K562 (cell line): Measurements from ENCODE around the gene ARHGEF7. TPM values are rescaled to one million over a fixed set of nuclear protein-coding genes. Genes with fewer than 3 reads are reported as not detected.
A peak's percentile ranks its signal among the peaks of the same experiment; 100 is the strongest.

Experiments
- ATAC-seq: fragments of 200-7000 bp; cut with Tn5 transposase; 3 replicates; pipeline ENCODE4 v1.9.1; 2020; ENCODE audit warnings: moderate library complexity
- BruUV-seq: library from RNA; stranded (reverse); fragments of 400-500 nt; replicated peaks from 2 replicates; lab custom pipeline; 2021; lab: Mats Ljungman, UMichigan
- CTCF ChIA-PET: fragments of 300-600 bp; formaldehyde crosslinking; extraction: SDS; loops from one replicate; lab custom pipeline; 2021; ENCODE audit warnings: low intra/inter-chr PET ratio; lab: Yijun Ruan, JAX
- POLR2A ChIA-PET: fragments of 300-600, 350-650 bp; sonication (Branson Sonifier 250); formaldehyde crosslinking; extraction: SDS; loops from one replicate; lab custom pipeline; 2021; ENCODE audit warnings: antibody characterized with exemption, inconsistent platforms; lab: Yijun Ruan, JAX
- DNase-seq, 4 experiments: peaks; one replicate each; pipeline versions ENCODE4 v3.0.0 to v3.0.0-alpha.2; 2011 to 2018; ENCODE audit warnings: low spot score in 3 of 4, mixed read lengths in 3 of 4; ENCODE audit errors: extremely low read depth in 1 of 4
- FAIRE-seq: peaks from 2 replicates; lab custom pipeline; 2011; peaks lifted over from hg19 to GRCh38; lab: Jason Lieb, UNC
- H2AFZ ChIP-seq: 2 replicates; pipeline ENCODE4 v1.6.0; 2011; ENCODE audit warnings: low read depth, low read length, control low read depth, inconsistent platforms
- H3K27ac ChIP-seq: fragments of 200-600 bp; 3 replicates; pipeline ENCODE4 v1.8.0; 2011; ENCODE audit warnings: low read depth, mild to moderate bottlenecking, control low read depth, inconsistent platforms, low read length, moderate library complexity, mixed read lengths; ENCODE audit errors: extremely low read depth
- H3K27me3 ChIP-seq, 2 experiments: fragments of 300-600 bp in 1 of 2; 2 replicates in 1 of 2; 3 replicates in 1 of 2; pipeline versions ENCODE4 v1.6.0 to v1.8.0; 2011; ENCODE audit warnings: inconsistent platforms in 2 of 2, low read length in 2 of 2, mild to moderate bottlenecking in 1 of 2, mixed read lengths in 1 of 2, moderate library complexity in 1 of 2; ENCODE audit not compliant: control insufficient read depth in 2 of 2, insufficient read depth in 2 of 2
- H3K36me3 ChIP-seq: fragments of 300-600 bp; 3 replicates; pipeline ENCODE4 v1.8.0; 2011; ENCODE audit warnings: mild to moderate bottlenecking, low read length, inconsistent platforms; ENCODE audit not compliant: control insufficient read depth, insufficient read depth
- H3K4me1 ChIP-seq, 2 experiments: fragments of 200-600 bp in 1 of 2; replicated peaks in 1 of 2; 2 replicates in 1 of 2; 3 replicates in 1 of 2; pipeline versions ENCODE4 v1.5.1 to v1.8.0; 2011; ENCODE audit warnings: inconsistent platforms in 2 of 2, low read length in 2 of 2, mild to moderate bottlenecking in 1 of 2, mixed read lengths in 1 of 2, moderate library complexity in 1 of 2; ENCODE audit not compliant: control insufficient read depth in 2 of 2, insufficient read depth in 2 of 2
- H3K4me2 ChIP-seq: 2 replicates; pipeline ENCODE4 v1.6.1; 2011; ENCODE audit warnings: low read length, control low read depth, inconsistent platforms, mixed read lengths; ENCODE audit not compliant: insufficient read depth
- H3K4me3 ChIP-seq: fragments of 200-600 bp; sonication (generic), shearing (Covaris generic); 2 replicates; pipeline ENCODE4 v1.5.1; 2016; ENCODE audit warnings: control low read depth, inconsistent platforms
- H3K79me2 ChIP-seq: fragments of 200-600 bp; 3 replicates; pipeline ENCODE4 v1.8.0; 2011; ENCODE audit warnings: low read length, inconsistent platforms; ENCODE audit not compliant: control insufficient read depth, insufficient read depth
- H3K9ac ChIP-seq, 2 experiments: 2 replicates each; pipeline versions ENCODE4 v1.6.0 to v1.6.1; 2011; ENCODE audit warnings: low read depth in 2 of 2, low read length in 2 of 2, control low read depth in 1 of 2, inconsistent platforms in 1 of 2, mild to moderate bottlenecking in 1 of 2, mixed read lengths in 1 of 2; ENCODE audit not compliant: insufficient read depth in 1 of 2
- H3K9me1 ChIP-seq: one replicate; pipeline ENCODE4 v1.6.0; 2011; ENCODE audit warnings: inconsistent platforms, mild to moderate bottlenecking, low read length, moderate library complexity; ENCODE audit not compliant: control insufficient read depth, insufficient read depth
- H3K9me3 ChIP-seq: replicated peaks from 2 replicates; pipeline ENCODE4 v1.5.1; 2011; ENCODE audit warnings: low read depth, low read length, inconsistent platforms; ENCODE audit not compliant: control insufficient read depth, insufficient read depth
- H4K20me1 ChIP-seq: replicated peaks from 2 replicates; pipeline ENCODE4 v1.6.1; 2011; ENCODE audit warnings: low read length, inconsistent platforms, mixed read lengths; ENCODE audit not compliant: control insufficient read depth, insufficient read depth
- CBFA2T3 ChIP-seq: fragments of 450-650 bp; IDR thresholded peaks from 2 replicates; pipeline ENCODE4 v1.6.1; 2017
- EHMT2 ChIP-seq: fragments of 450-650 bp; IDR thresholded peaks from 2 replicates; pipeline ENCODE4 v1.6.1; 2018; ENCODE audit warnings: antibody characterized with exemption
- HMG20B ChIP-seq: fragments of 250-450 bp; sonication (Bioruptor Pico); IDR thresholded peaks from 2 replicates; pipeline ENCODE4 v1.5.0; 2021; ENCODE audit warnings: mild to moderate bottlenecking
- ID3 ChIP-seq, 2 experiments: fragments of 250-450 bp in 1 of 2; fragments of 450-650 bp in 1 of 2; sonication (Bioruptor Pico) in 1 of 2; IDR thresholded peaks; 2 replicates each; pipeline versions ENCODE4 v1.6.1 to v1.8.0; 2016 to 2021; ENCODE audit warnings: mild to moderate bottlenecking in 2 of 2, moderate library complexity in 2 of 2, missing compliant biosample characterization in 1 of 2, missing genetic modification characterization in 1 of 2
- JUND ChIP-seq, 2 experiments: IDR thresholded peaks; 2 replicates in 1 of 2; 3 replicates in 1 of 2; pipeline ENCODE4 v1.6.1; 2011; ENCODE audit warnings: borderline replicate concordance in 2 of 2, low read depth in 2 of 2, low read length in 2 of 2, improper control_type of control experiment in 1 of 2, missing biosample characterization in 1 of 2, missing genetic modification characterization in 1 of 2, missing genetic modification reagents in 1 of 2
- KLF13 ChIP-seq: fragments of 450-650 bp; IDR thresholded peaks from 2 replicates; pipeline ENCODE4 v1.6.1; 2016; ENCODE audit warnings: missing genetic modification characterization, low read depth, mild to moderate bottlenecking, missing compliant biosample characterization, moderate library complexity, borderline replicate concordance
- MCM7 ChIP-seq, 2 experiments: fragments of 450-650 bp; IDR thresholded peaks; 2 replicates each; pipeline ENCODE4 v1.6.1; 2016 to 2018
- POLR2G ChIP-seq: fragments of 200-400 bp; formaldehyde crosslinking; IDR thresholded peaks from 2 replicates; pipeline ENCODE4 v1.6.1; 2017; ENCODE audit warnings: low read depth, mild to moderate bottlenecking, antibody characterized with exemption, low read length, moderate library complexity
- PURB ChIP-seq: sonication (generic); formaldehyde crosslinking; IDR thresholded peaks from 2 replicates; pipeline ENCODE4 v1.9.0; 2021; ENCODE audit warnings: low read depth, mild to moderate bottlenecking, missing genetic modification reagents
- RBM39 ChIP-seq: fragments of 200-400 bp; formaldehyde crosslinking; optimal IDR thresholded peaks from 2 replicates; pipeline ENCODE3; 2018; ENCODE audit warnings: low read depth, low read length
- SMC3 ChIP-seq: conservative IDR thresholded peaks from 2 replicates; pipeline ENCODE4 v1.6.1; 2011; ENCODE audit warnings: low read depth, low read length, improper control_type of control experiment; ENCODE audit not compliant: insufficient read depth
- ZC3H11A ChIP-seq: IDR thresholded peaks from 2 replicates; pipeline ENCODE4 v1.6.1; 2012; ENCODE audit warnings: low read depth, low read length, improper control_type of control experiment
- ZNF124 ChIP-seq: sonication (generic); formaldehyde crosslinking; IDR thresholded peaks from 2 replicates; pipeline ENCODE4 v1.8.1; 2022; ENCODE audit warnings: missing genetic modification reagents
- ZNF184 ChIP-seq: sonication (generic); formaldehyde crosslinking; IDR thresholded peaks from 2 replicates; pipeline ENCODE4 v1.5.0; 2020; ENCODE audit warnings: missing genetic modification reagents
- ZNF197 ChIP-seq: fragments of 200-800 bp; sonication (Bioruptor generic); IDR thresholded peaks from 2 replicates; pipeline ENCODE4 v1.6.1; 2016; ENCODE audit warnings: low read depth, missing genetic modification characterization, missing compliant biosample characterization
- WGBS: fragments of 100-300 bp; shearing (Covaris generic); methylation state at CpG from one replicate; pipeline ENCODE4 v1.1.6; 2016; ENCODE audit warnings: low coverage, mixed read lengths; ENCODE audit not compliant: insufficient coverage; ENCODE audit errors: missing lambda C conversion rate; 5-methylcytosine and 5-hydroxymethylcytosine counted together
- in situ Hi-C: fragments of 300-500 bp; cut with MboI; formaldehyde crosslinking; loops from 4 replicates; pipeline ENCODE4 v1.15.0; 2018; ENCODE audit warnings: inconsistent platforms, mixed read lengths
- intact Hi-C: fragments of 100-400 bp; cut with micrococcal nuclease; formaldehyde crosslinking; loops from 2 replicates; pipeline ENCODE4 v1.14.2; 2022
- polyA plus RNA-seq, 8 experiments: library from polyadenylated mRNA; depleted of rRNA in 4 of 8; stranded (reverse) in 5 of 8; unstranded in 3 of 8; fragments of >200 nt; fragmentation: Nextera tagmentation in 2 of 8; fragmentation: Illumina TruSeq in 1 of 8; extraction: Ambion mirVana in 2 of 8; extraction: Trizol in 1 of 8; gene quantifications; 2 replicates each; pipeline versions ENCODE4 v1.2.1 to v1.2.3, GENCODE V29; 2011 to 2014; ENCODE audit warnings: inconsistent platforms in 1 of 8, missing spikeins in 1 of 8
- total RNA-seq, 7 experiments: library from RNA; depleted of rRNA in 6 of 7; stranded (reverse); fragments of >200 nt in 6 of 7; fragmentation: Illumina TruSeq in 2 of 7; extraction: Trizol in 2 of 7; gene quantifications; 2 replicates each; pipeline versions ENCODE4 v1.2.1 to v1.2.3, GENCODE V29; 2011 to 2021; ENCODE audit warnings: low replicate concordance in 1 of 7

The ARHGEF7 gene
- total and polyA plus RNA-seq, 9 of the 15 experiments (the other 6 are each of a cell fraction or from before 2014, with no cell fraction given), result 2.1 to 26.8 (median 17.5) TPM

- POLR2A ChIA-PET, result interaction anchor here (0.9 kb wide), 1 partner anchor 8 kb away, joined by 3 read pairs; no protein-coding TSS in a partner anchor
Measured at GRCh38 chr13:111282997-111283396, 167.9 kb downstream of the ARHGEF7 start.

GRCh38 chr13:111283457-111283856 lies 168.3 kb downstream of the ARHGEF7 start:
- no peak for ATAC-seq
- Histone ChIP-seq H3K79me2 (no peaks in the 10 kb centered on the region), H3K9ac (no peak overlapping the region), H3K4me3 (no peak overlapping the region), H3K36me3 (peaks cover 50% of the 10 kb centered on the region; the same call in 1 of the 3 replicates), H3K9me3 (no peaks in the 10 kb centered on the region), H3K9me1 (no peaks in the 10 kb centered on the region), H3K4me2 (no peak overlapping the region), H3K27me3 (no peaks in the 10 kb centered on the region), H2AFZ (no peak overlapping the region), H4K20me1 (no peaks in the 10 kb centered on the region), H3K27ac (no peak overlapping the region), H3K4me1 (no peaks in the 10 kb centered on the region)
- no peak for FAIRE-seq
- in situ Hi-C loops, result no loop called here
- DNase-seq, result no peak
- TF ChIP-seq RBM39, result no peak
- no peak for TF ChIP-seq ZNF124 (CRISPR knock-in tag)
- no peak for TF ChIP-seq HMG20B
- TF ChIP-seq JUND (IDR thresholded peaks at IDR 0.05; ENCODE audit: borderline replicate concordance, low read depth, low read length), result no peak
- no peak for TF ChIP-seq JUND (tag; IDR thresholded peaks at IDR 0.05; ENCODE audit: borderline replicate concordance, low read depth, low read length)
- TF ChIP-seq ZNF184, result no peak
- no peak for TF ChIP-seq ID3 (CRISPR knock-in tag; IDR thresholded peaks at IDR 0.05)
- no peak for TF ChIP-seq ID3 (tag; IDR thresholded peaks at IDR 0.05)
- no peak for TF ChIP-seq EHMT2
- TF ChIP-seq ZNF197 (CRISPR knock-in tag), result no peak
- TF ChIP-seq MCM7 (IDR thresholded peaks at IDR 0.05), result no peak
- TF ChIP-seq ZC3H11A, result no peak
- TF ChIP-seq PURB (CRISPR knock-in tag), result no peak
- ChIA-PET CTCF (no interaction called here), POLR2A (no interaction called here)
- no TSS peak for BruUV-seq
- WGBS, result 92% methylated on average over 4 of the region's 10 CpGs
- intact Hi-C loops, result no loop called here

More at GRCh38 chr13:111282997-111283396, 167.9 kb downstream of the ARHGEF7 start:
- H3K36me3 ChIP-seq, result peaks cover 55% of the 10 kb centered on the region; the same call in 1 of the 3 replicates
- CTCF ChIA-PET, result no interaction called here
- intact Hi-C loops (no loop called here), in situ Hi-C loops (no loop called here)
- ATAC-seq (no peak), DNase-seq (no peak), FAIRE-seq (no peak)
- H4K20me1 ChIP-seq, result no peaks in the 10 kb centered on the region
- H3K9me3 ChIP-seq, result no peaks in the 10 kb centered on the region
- no peak overlapping the region for H2AFZ ChIP-seq
- WGBS, result 88% methylated on average over 1 of the region's 23 CpGs
- no peak overlapping the region for H3K27ac ChIP-seq
- TF ChIP-seq KLF13 (tag) (no peak), POLR2G (0 out of 2 replicates have a peak, but pooled peaks have one; percentile 15), CBFA2T3 (no peak), SMC3 (no peak)
- no TSS peak for BruUV-seq
- H3K4me1 ChIP-seq, result no peaks in the 10 kb centered on the region
- no peak overlapping the region for H3K4me2 ChIP-seq
- H3K9ac ChIP-seq, result no peak overlapping the region
- no peaks in the 10 kb centered on the region for H3K79me2 ChIP-seq
- no peaks in the 10 kb centered on the region for H3K27me3 ChIP-seq
- H3K9me1 ChIP-seq, result no peaks in the 10 kb centered on the region
- no peak overlapping the region for H3K4me3 ChIP-seq
